ENCODE results near the gene ASPG.

ASPG gene

DNA sequence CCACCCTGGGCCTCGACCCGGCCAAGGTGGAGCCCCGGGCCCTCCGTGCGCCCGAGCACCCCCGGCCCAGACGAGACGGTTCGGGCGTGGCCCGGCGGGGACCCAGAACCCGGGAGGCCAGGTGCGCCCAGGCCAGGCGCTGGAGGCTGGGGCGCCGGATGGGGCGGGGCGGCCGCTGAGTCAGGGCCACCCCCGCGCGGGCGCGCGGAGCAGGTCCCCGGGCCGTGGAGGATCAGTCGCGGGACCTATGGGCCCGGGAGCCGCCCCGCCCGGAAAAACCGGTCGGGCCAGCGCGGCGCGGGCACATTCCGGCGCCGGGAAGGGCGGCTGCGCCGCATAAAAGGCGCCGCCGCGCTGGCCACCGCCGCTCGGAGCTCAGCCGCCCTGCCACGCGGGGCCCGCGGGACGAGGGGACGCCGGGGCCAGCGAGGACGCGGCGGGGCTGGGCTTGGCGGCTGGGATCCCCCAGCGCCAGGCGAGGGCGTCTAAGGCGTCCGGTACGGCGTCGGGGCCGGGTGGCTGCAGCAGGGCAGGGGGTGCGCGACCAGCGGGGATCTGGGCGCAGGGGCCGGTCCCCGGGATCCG is 31.3 kb downstream of the ASPG start:
- DNase-seq (ENCODE audit: low read depth in 3 of 3): no peak

DNA sequence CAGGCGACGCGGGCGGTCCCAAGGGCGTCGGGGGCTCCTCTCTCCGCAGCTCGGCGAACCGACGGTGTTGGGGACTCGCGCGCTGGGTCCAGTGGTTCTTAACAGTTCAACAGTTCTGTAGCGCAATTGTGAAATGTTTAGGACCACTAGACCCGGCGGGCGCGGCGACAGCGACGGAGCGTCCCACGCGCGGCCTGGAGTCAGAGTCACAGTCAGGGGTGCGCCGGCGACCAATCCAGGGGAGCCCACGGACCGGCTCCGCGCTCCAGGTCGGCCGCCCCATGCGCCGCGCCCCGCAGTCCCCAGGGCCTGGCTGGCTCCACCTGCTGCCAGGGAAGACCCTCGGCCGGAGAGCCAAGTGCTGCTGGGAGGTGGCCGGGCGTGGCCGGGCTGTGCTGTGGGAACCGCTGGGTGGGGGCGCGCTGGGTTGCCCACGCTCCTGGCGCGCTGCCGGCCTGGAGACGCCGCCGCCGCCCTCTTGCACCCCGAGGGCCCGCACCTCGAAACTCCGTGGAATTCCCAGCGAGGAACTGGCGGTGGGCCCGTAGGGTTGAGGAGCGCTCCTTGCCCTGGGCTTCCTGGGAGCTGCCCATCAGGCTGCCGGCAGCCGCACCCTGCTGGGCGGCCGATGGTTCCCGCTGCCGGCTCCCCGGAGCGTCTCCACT is 32.0 kb downstream of the ASPG start:
- DNase-seq (ENCODE audit: low read depth in 3 of 3): no peak

DNA sequence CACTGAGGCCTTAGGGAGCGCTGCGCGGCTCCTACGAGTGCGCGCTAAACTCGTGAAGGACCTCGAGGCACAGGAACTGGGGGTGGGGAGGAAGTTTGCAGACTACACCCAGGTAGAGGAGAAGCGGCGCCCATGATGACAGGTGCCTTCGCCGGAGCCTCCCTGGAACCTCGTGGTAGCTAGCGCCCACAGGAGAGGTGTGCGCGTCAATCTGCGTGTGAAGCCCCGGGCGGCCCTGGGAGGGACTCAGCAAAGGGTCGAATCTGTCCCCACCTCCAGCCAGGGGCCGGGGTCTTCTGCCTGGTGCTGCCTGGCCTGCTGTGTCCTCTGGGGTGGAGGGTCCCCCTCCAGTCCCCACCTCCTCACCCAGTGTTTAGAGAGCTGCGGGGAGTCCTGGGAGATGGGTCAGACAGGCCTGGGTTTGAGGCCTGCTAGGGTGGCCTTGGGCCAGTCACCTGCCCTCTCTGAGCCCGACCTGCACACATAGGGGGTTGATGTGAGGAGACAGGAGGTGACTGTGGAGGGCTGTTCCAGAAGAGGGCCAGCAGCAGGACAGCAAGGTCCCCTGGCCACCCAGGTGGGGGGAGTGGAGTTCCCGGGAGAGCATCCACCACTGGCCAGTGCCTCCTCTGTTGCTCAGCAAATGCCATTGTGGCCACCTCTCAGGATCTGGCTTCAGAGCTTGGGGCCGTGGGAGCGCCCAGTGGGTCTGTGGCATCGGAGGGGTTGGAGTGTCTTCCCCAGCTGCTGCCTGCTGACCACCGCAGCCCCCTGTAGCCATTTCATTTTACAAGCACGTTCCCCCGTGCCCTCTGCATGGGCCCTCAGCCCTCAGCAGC is 32.7 kb downstream of the ASPG start:
- DNase-seq (ENCODE audit: low read depth in 3 of 3): no peak

DNA sequence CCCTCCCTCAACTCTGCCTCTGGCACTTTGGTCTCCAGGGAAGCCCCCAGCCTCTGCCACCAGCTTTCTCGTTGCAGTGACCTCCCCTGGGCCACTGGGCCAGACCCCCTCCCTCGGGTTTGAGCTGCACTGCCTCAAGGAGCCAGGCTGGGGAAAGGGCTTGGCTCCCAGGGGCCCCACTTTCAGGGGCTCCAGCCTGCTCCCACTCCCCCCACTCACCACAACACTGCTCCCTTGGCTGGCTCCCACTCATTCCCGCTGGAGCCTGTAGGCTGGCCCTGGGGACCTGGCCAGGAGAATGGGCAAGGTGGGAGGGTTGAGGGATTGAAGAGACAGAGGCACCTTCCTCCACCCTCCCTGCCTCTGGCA is 33.6 kb downstream of the ASPG start:
- DNase-seq (ENCODE audit: low read depth in 3 of 3): no peak

DNA sequence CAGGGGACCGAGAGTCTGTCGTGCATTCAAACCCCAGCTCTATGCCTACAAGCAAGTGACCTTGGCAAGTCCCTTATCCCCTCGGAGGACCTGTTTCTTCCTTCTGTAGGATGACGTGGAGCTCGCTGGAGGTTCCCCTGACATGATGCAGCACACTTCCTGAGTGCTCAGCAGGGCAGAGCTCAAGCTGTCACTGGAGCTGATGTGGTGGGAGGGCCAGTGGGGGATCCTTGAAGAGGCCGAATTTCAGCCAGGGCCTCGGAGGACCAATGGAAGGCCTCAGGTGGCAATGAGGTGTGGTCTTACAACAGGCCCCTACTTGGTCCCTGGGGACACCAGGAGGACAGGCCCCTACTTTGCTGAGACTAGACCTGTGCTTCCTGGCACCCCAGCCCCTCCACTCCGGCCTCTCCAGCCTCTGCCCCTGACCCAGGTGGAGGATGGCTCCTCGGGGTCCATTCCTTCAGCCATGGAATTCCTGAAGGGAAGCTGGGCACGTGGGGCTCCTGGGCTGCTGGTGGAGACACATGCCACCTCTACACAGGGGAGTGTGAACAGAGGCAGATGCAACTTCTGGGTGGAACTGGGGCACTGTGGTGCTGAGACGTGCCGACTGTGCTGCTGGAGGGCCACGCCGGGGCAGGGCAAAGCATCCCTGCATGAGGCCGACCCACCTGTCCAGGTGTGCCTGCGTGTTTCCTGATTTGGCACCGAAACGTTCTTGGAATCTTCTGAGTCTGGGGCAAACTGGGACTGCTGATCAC is 34.2 kb downstream of the ASPG start:
- no peak for DNase-seq (ENCODE audit: low read depth in 3 of 3)

DNA sequence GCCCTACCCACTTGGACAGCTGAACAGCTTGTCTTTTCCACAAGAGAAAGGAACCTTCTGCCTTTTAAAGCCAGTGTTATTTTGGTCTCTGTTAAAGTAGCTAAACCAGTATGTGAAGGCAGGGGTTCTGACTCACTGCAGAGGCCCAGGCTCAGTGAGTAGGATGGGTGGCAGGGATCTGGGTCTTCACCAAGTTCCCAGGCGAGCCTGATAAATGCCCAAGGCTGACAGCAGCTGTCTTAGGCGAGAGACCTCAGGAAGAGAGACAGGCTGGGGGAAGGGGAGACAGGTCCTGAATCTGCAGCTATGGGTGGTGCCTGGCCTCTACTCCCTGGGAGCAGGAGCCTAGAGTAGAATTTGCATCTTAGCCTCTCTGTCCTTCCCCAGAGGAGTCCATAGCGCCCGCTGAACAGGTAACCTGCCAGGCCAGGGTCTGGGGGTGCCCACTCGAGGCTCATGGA is 34.8 kb downstream of the ASPG start:
- DNase-seq (ENCODE audit: low read depth in 3 of 3): no peak

DNA sequence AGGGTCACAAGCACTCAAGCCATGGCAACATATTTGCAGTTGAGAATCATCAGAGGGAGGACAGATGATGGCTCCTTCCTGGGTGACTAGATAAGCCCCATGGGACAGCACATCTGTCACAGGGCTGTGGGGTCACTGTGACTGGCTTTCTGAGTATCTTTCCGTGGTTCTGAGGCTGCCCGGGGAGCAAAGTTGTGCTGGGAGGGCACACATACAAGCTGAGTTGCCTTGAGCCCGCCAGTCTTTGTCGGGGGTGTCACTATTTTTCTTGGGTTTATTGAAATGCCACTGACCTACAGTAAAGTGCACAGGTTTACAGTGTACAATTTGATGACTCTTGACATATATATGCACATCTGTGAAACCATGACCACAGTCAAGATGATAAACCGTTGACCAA is 35.6 kb downstream of the ASPG start:
- DNase-seq (ENCODE audit: low read depth in 3 of 3): no peak

DNA sequence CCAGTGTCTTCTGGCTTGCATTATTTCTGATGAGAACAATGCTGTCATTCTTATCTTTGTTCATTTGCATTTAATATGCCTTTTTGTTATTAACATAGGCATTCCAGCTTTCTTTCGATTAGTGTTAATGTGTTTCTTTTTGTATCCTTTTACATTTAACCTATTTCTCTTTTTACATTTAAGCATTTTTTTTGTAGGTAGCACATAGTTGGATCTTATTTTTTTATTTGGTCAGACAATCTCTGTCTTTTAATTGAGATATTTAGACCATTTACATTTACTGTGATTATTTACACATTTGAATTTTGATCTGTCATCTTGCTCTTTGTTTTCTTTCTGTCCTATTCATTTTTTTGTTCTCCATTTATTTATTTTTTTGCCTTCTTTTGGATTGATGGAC is 38.4 kb downstream of the ASPG start:
- no peak for DNase-seq (ENCODE audit: low read depth in 3 of 3)

DNA sequence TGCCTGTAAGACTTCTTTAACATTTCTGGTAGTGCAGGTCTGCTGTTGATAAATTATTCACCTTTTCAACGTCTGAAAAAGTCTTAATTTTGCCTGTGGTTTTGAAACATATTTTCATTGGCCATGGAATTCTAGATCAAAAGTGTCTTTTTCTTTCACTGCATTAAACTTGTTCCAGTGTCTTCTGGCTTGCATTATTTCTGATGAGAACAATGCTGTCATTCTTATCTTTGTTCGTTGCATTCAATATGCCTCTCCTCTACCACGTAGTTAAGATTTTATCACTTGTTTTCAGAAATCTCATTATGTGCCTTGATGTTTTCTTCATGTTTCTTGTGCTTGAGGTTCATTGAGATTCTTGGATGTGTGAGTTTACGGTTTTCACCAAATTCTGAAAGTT is 39.5 kb downstream of the ASPG start:
- no peak for DNase-seq (ENCODE audit: low read depth in 3 of 3)

DNA sequence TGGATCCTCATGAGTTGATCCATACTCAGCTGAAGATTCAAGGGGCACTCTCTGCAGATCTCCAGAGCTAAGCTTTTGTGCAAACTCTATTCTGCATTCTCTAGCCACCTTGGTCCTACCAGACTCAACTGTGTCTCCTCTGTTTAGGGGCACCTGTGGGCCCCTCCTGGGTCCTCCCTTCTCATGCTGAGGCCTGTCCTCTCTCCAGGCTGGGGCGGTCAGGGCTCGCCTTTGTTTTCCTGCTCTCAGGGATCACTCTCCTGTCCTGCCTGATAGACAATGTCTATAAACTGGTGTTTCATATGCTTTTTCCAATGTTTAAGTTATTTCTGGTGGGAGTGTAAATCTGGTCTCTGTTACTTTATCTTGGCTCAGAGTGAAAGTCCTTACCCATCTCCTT is 41.3 kb downstream of the ASPG start:
- no peak for DNase-seq (ENCODE audit: low read depth in 3 of 3)

DNA sequence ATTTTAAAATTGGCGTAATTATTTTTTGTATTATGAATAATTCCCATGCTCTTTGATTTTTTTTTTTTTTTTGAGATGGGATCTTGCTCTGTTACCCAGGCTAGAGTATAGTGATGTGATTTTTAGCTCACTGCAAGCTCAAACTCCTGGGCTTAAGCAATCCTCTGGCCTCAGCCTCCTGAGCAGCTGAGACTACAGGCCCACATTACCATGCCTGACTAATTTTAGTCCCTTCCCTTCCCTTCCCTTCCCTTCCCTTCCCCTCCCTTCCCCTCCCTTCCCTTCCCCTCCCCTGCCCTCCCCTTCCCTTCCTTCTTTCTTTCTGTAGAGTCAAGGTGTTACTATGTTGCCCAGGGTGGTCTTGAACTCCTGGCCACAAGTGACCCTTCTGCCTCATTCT is 43.5 kb downstream of the ASPG start:
- no peak for DNase-seq (ENCODE audit: low read depth in 3 of 3)

DNA sequence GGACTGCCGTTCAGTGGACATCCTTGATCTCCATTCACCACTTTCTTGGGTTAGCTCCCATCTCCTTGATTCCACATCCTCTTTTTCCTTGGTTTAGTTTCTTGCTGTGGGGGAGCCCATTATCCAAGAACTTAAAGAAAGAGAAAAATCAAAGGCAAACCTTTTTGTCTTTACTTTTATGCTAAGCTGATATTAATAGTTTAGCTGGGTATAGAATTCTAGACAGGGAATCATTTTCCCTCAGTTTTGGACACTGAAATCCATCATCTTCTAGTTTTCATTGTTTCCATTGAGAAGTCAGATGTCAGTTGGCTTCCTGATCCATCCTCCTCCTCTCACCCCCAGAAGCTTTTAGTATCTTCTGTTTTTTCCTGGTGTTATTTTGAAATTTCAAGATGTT is 44.1 kb downstream of the ASPG start:
- DNase-seq (ENCODE audit: low read depth in 3 of 3): no peak

DNA sequence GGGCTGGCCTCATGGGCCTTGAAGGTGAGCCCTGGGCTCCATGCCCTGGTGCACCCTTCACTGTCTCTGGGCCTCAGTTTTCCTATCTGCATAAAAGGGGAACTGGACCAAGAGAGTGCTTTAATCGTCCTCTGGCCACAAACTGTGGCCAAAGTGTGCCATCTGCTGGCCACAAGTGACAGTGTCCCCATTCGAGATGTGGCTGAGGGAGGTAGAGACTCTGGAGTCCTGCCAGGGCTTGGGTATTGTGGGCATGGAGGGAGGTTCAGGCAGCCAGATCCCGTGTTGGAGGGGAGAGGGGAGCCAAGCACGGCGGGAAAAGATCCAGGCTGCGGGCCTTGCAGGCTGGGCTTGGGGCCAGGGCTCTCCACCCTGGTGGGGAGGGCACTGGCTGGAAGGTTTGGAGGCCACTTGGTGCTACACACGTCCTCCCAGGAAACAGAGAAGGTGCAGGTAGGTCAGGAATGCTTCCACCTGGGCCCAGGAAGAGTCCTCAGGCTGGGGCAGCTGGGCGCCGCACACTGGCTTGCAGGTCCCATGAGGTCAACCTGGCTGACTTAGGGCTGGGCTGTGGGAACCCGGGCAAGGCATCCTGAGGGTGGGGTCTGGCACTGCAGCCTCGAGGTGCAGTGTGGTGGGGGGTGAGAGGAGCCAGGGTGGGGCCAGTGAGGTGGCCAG is 45.6 kb downstream of the ASPG start:
- DNase-seq (ENCODE audit: low read depth in 3 of 3): no peak

DNA sequence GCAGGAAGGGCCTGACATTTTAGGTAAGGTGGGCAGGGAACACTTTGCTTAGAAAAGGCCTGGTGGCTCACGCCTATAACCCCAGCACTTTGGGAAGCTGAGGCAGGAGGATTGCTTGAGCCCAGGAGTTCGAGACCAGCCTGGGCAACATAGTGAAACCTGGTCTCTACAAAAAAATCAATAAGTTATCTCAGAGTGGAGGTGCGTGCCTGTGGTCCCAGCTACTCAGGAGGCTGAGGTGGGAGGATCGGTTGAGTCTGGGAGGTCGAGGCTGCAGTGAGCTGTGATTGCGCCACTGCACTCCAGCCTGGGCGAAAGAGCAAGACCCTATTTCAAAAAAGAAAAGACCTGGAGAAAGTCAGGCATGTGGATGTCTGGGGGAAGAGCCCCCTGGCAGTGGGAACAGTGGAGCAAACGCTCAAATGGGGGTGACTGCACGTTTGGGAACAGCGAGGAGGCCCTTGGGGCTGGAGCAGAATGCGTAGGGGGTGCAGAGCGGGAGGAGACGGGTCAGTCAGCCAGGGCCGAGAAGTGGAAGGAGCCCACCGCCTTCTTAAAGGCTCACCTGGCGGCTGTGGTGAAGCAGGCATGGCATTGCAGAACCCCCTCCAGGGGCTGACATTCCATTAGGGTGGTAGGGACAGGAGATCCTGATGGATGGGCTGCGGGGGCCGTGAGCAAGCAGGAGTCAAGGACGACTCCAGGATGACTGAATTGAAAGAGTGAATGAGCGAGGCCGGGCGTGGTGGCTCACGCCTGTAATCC is 46.6 kb downstream of the ASPG start:
- DNase-seq (ENCODE audit: low read depth in 3 of 3): no peak

DNA sequence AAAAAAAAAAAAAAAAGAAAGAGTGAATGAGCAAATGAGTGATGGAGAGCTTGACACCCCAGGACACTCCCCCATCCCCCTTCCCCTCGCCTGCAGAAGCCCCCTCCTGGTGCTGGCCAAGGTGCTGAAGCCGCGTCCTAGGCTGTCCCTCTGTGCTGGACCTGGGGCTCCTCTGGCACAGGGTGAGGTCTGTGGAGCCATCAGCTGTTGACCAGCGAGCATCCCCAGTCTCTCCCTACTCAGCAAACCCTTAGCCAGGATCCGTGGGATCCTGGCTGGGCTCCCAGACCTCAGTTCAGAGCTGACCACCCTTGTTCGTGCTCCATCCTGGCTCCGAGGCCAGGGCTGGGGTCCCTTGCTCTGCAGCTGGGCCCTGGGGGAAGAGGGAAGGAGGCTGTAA is 47.5 kb downstream of the ASPG start:
- DNase-seq (ENCODE audit: low read depth in 3 of 3): no peak

DNA sequence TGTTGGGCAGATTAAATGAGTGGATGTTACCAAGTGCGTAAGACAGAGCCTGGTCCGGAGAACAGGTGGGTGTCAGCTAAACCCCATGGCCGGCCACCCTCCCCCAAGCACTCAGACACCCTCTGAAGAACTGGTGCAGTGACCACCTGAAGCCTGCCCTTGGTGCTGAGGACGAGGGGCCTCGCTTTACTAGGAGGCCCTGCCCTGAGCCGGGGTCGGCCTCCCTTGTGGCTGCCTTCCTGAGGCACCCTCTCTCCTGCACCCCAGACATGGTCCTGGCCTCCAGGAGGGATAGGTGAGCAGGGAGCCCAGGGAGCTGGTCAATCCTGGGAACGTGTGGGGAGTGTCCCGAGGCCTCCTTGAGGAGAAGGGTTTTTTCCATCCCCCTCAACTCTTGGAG is 48.0 kb downstream of the ASPG start:
- no peak for DNase-seq (ENCODE audit: low read depth in 3 of 3)

DNA sequence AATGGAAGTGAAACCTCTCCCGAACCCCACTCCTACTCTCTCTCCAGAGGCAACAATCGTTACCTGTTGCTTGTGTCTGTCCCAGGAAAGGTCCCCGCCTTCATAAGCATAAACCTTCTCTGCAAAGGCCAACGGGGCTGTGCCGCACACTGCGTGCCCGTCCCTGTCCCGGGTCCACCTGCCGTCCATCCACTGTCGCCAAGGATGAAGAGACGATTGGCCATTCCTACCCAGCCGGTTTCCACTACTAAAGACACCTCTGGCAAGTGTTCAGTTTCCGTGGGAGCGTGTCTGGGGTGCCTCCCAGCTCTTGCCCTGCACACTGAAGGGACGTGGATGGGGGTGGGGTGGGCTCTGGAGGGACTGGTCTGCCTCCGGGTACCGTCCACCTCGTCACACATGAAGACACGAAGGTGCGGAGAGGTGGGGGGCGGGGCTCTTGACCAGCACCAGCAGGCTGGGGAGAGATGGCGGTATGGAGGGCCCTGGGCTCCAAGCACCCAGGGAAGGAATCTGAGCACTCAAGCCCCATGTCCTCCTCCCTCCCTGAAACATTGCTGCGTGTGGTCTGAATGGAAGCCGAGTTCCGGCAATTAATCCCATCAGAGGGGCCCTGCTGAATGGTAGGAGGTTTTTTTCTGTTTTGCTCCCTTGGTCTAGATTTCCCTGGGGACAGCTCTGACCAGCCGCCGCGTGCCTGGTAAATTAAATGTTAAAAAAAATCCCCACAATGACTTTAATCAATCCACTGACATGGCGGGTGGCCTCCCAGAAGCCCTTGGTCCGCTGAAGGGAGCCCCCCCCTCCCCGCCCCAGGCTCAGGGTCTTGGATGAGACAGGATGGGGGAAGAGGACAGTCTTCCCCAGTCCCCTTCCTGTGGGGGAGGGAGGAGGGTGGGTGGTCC is 48.8 kb downstream of the ASPG start:
- DNase-seq (ENCODE audit: low read depth in 3 of 3): no peak

DNA sequence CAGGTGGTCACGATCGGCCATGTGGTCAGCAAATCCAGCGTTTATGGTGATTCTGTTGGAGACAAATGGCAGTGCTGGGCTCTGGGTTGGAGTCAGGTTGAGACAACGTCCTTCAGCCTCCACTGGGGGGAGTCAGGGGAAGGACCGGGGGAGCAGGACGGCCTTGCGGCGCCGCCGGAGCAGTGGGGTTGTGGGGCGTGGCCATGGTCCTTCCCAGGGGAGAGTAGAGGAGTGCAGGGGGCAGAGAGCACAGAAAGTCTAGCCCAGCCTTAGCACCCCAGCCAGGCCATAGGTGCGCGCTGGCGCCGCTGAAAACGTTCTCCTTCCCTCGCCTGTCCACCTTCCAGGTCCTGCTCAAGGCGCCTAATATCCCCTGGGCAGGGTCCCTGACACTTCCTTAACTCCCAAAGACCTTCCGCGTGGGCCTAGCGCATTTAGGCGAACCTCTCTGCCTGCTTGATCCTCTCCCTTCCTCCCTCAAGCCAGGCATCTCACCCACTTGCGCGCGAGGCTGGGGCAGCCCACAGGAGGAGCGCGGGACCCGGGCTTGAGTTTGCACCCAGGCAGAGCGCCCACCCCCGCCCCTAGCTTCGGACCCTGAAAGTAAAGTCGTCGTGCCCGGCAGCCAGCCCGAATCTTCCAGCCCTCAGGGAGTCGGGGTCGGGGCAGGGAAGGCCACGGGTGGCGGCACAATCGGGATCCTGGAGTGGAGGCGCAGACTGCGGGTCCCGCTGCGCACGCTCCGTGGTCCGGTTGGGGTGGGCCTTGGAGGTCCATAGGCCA is 49.8 kb downstream of the ASPG start:
- DNase-seq (ENCODE audit: low read depth in 3 of 3): peak in 1 of 3 experiments; percentile 17

DNA sequence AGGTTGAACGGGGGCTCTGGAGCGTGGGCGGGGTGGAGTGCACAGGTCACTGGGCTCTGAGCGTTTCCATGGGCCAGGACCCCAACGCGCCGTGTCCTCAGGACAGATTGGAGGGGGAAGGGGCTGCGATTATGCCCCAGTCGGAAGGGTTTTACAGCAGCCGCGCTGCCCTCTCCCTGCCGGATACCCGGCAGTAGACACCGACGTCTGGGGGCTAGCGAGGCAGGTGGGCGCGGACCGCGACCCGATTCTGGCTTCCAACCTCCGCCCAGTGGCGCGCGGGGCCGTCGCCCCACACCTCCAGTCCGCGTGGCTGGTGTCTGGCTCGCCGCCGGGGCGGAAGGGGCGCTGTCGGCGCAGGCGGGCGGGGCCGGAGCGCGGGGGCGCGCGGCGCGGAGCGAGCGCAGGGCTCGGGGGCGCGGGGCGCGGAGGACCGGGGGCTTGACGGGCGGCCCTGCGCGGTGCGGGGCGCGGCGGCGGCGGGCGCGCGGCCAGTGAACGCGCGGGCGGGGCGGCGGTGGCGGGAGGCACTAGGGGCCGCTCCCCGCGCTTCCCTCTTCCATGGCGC is 50.5 kb downstream of the ASPG start:
- no peak for DNase-seq (ENCODE audit: low read depth in 3 of 3)

Measured in stimulated activated CD4-positive, alpha-beta T cell treated with anti-CD3 and anti-CD28 coated beads, TNF-alpha, amount 100 ng/mL, for 24 hours (primary cell).